ENCODE measurements around the gene RNASE4.

Gene RNASE4

DNA sequence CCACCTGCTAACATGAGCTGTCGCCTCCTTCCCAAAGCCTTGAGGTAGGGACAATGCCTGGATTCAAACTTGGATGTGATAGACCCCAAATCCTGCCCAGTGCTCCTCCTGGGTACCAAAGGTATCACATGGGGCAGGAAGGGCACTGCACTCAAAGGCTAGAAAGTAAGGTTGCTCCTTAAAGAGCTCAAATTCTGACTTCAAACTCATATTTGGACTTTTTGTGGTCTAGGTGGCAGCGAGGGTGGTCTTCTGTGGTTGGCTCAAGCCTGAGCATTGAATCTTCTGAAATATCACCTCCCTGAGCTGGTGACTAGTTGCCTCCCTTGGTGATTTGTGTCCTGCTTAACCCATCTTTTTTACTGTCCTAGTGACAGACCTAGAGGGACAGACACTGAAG lies 8.3 kb upstream of the RNASE4 start:
- DNase-seq (ENCODE audit: insufficient read length, low spot score) (no peak), FAIRE-seq (no peak)
- TF ChIP-seq, protein P1, sequence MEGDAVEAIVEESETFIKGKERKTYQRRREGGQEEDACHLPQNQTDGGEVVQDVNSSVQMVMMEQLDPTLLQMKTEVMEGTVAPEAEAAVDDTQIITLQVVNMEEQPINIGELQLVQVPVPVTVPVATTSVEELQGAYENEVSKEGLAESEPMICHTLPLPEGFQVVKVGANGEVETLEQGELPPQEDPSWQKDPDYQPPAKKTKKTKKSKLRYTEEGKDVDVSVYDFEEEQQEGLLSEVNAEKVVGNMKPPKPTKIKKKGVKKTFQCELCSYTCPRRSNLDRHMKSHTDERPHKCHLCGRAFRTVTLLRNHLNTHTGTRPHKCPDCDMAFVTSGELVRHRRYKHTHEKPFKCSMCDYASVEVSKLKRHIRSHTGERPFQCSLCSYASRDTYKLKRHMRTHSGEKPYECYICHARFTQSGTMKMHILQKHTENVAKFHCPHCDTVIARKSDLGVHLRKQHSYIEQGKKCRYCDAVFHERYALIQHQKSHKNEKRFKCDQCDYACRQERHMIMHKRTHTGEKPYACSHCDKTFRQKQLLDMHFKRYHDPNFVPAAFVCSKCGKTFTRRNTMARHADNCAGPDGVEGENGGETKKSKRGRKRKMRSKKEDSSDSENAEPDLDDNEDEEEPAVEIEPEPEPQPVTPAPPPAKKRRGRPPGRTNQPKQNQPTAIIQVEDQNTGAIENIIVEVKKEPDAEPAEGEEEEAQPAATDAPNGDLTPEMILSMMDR (IDR thresholded peaks at IDR 0.05; ENCODE audit: insufficient read depth, missing control alignments), result no peak

DNA sequence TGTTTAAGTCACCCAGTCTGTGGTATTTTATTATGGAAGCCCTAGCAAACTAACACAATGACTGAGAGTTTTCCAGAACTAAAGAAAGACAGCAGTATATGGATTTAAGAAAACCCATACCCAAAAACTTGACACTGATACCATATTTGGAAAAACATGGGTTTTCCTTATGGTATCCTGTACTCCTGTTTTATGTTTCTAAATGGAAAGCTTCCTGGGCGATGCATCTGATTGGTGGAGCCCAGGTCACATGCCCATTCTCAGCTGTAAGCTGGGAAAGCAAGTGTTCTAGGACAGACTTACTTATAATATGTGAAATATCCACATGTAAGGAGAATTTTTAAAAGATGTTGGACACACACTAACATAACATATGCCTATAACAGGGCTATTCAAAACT lies 4.5 kb upstream of the RNASE4 start:
- FAIRE-seq, result no peak
- TF ChIP-seq, protein P1 (IDR thresholded peaks at IDR 0.05; ENCODE audit: insufficient read depth, missing control alignments), result no peak
- DNase-seq (ENCODE audit: insufficient read length, low spot score), result no peak

DNA sequence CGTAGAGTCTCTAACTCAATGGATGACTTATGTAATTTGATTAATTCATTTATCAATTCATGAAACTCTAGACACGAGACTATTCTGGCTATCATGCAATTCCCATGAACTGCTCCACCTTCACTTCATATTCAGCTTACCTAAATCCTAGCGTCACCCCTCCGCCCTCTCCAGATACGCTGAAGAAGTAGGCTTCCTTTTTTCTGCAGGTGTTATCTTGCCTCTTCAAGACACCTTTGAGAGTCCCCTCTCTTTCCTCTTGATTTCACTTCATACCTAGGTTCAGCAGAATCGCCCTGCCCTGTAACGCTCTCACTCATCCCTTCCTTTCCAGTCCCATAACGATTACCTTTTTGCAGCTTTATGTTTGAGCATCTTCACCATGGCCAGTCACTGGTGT lies 4.0 kb upstream of the RNASE4 start:
- DNase-seq (ENCODE audit: insufficient read length, low spot score), result no peak
- TF ChIP-seq, protein P1 (IDR thresholded peaks at IDR 0.05; ENCODE audit: insufficient read depth, missing control alignments), result no peak
- no peak for FAIRE-seq

DNA sequence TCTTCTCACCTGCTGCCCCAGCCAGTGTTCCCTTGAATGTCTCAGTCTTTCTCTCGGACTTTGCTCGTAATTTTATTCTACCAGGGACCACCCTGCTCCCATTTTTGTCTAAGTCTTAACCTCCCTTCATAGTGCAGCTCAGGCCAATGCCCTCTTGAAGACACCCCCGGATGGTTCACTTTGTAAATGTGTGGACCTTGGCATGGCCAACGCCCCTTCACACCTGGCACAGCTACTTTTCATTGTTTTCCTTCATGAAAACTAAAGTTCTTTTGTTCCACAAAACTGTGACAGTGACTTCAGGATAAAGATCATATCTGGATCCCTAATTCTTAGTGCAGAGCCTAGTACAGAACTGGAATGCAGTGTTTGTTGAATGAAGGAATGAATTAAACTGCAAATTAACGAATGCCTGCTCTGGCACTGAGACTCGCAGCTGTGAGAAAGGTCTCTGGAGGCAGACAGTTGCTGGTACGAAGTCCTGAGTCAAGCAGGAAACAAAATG lies 3.5 kb upstream of the RNASE4 start:
- no peak for FAIRE-seq
- DNase-seq (ENCODE audit: insufficient read length, low spot score), result no peak
- TF ChIP-seq, protein P1 (IDR thresholded peaks at IDR 0.05; ENCODE audit: insufficient read depth, missing control alignments), result no peak

DNA sequence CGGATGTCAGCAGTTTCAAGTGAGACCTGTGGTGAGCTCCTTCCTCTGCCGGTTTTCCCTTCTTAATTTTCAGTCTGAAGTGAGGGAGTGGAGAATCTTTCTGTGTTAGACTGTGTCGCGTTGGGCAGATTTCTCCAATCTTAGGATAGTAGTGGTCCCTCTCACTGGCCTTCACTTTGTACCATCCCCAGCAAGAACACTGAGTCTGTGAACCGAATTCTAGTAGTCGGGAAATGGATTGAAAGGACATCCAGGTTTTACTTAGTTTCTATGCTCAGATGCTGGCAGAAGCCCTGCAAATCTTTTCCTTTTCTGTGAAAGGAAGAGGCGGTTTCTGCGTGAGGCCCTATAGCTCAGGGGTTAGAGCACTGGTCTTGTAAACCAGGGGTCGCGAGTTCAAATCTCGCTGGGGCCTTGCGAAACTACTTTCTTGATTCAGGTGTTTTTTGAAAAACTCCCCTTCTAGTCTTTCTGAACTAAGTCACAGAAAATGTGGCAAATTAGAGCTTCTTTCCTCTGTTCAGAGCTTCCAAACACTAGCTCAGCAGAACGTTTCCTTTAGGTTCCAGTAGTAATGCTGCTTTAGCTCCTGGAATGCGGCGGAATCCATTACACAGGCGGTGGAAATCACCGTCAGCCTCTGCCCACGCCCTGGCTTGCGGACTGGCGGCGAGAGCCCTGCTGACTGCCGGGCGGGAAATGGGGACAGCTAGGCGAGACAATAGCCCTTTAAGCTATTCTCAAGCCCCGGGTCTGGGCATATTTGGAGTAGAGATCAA lies 2.8 kb upstream of the RNASE4 start:
- no peak for DNase-seq (ENCODE audit: insufficient read length, low spot score)
- no peak for FAIRE-seq
- TF ChIP-seq, protein P1 (IDR thresholded peaks at IDR 0.05; ENCODE audit: insufficient read depth, missing control alignments), result no peak

DNA sequence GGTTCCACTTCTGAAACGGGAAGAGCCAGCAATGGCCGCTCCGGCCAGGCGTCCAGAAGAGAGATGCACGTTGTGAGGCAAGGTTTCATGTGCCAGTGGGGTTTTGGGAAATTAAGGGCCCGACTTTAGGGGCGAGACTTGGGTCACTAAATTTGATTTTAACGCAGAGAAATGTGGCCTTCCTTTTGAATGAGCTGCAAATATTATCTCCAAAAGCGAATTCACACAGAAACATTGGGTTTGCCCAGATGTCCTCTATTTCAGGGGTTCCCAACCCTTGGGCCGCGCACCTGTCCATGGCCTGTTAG lies 2.3 kb upstream of the RNASE4 start:
- TF ChIP-seq, protein P1 (IDR thresholded peaks at IDR 0.05; ENCODE audit: insufficient read depth, missing control alignments), result no peak
- no peak for FAIRE-seq
- no peak for DNase-seq (ENCODE audit: insufficient read length, low spot score)

DNA sequence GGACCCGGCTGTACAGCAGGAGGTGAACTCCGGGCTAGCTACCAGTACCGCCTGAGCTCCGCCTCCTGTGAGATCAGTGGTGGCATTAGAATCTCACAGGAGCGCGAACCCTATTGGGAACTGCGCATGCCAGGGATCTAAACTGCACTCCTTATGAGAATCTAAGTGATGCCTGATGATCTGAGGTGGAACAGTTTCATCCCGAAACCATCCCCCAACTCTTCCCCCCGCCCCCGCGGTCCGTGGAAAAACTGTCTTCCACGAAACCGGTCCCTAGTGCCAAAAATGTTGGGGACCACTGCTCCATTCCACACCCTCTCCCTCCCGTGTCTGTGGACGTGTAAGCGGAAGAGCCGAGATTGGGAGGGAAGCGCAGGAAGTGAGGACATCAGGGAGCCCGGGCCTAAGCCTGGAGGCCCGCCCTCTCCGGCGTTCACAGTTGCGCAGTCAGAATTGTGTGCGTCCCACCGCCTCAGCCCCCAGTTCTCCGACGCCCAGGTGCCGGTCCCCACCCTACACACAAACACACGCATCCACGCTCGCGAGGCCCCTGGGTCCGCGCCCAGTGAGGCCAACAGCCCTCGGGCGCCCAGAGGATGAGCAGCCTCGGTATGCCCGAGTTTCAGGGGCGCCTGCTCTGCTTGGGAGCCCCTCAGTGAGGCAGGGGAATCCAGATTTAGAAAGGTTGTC lies 1.8 kb upstream of the RNASE4 start:
- no peak for DNase-seq (ENCODE audit: insufficient read length, low spot score)
- FAIRE-seq, result no peak
- TF ChIP-seq, protein P1 (IDR thresholded peaks at IDR 0.05; ENCODE audit: insufficient read depth, missing control alignments), result no peak
